ENCODE data around the gene MAD2L1.

Gene MAD2L1

DNA sequence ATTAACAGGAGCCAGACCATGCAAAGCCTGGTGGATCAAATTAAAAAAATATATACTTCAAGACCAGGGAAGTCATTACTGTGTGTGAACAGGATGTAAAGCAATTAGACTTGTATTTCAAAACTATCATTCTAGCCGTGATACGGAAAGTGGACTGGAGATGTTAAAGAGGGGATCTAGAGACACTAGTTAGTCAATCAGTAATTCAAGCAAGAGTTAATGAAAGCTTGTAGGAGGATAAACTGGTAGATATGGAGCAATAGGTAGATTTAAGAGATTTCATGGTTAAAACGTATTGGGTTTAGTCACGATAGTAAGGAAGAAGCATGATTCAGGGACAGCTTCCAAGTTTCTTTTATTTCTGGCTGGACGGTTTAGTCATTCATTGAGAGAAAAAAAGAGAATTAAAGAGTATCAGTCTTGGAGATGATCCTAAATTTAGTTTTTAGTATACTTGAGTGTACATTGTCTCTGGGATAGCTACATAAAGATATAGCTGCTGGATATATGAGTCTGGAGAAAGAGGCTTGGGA lies 3.9 kb downstream of the MAD2L1 start:
- peaks cover 80% of the 10 kb centered on the region for H3K79me2 ChIP-seq (ENCODE audit: low read length)
- peaks cover 8% of the 10 kb centered on the region for H3K4me1 ChIP-seq (ENCODE audit: low read length)
- no peak overlapping the region for H3K4me3 ChIP-seq (ENCODE audit: low read length)
- H3K9me2 ChIP-seq (replicated peaks; ENCODE audit: insufficient read depth, low read length), result no peaks in the 10 kb centered on the region
- H3K36me3 ChIP-seq (replicated peaks; ENCODE audit: insufficient read depth, low read length), result peaks cover 14% of the 10 kb centered on the region
- peaks cover 22% of the 10 kb centered on the region for H3F3A ChIP-seq (ENCODE audit: insufficient read depth, low read length)
- H3K9ac ChIP-seq (ENCODE audit: low read length), result no peak overlapping the region
- H4K20me1 ChIP-seq (ENCODE audit: insufficient read depth, low read length), result no peaks in the 10 kb centered on the region
- DNase-seq, result no peak
- H3K9me3 ChIP-seq (replicated peaks; ENCODE audit: insufficient read depth, low read length), result no peaks in the 10 kb centered on the region
- H3K27ac ChIP-seq (ENCODE audit: low read length), result no peak overlapping the region
- no peak for TF ChIP-seq EZH2 (optimal IDR thresholded peaks at IDR 0.05; ENCODE audit: low read depth, low read length)
- TF ChIP-seq EZH2phosphoT487 (IDR thresholded peaks at IDR 0.05; ENCODE audit: low read length), result no peak
- TF ChIP-seq, protein P1, sequence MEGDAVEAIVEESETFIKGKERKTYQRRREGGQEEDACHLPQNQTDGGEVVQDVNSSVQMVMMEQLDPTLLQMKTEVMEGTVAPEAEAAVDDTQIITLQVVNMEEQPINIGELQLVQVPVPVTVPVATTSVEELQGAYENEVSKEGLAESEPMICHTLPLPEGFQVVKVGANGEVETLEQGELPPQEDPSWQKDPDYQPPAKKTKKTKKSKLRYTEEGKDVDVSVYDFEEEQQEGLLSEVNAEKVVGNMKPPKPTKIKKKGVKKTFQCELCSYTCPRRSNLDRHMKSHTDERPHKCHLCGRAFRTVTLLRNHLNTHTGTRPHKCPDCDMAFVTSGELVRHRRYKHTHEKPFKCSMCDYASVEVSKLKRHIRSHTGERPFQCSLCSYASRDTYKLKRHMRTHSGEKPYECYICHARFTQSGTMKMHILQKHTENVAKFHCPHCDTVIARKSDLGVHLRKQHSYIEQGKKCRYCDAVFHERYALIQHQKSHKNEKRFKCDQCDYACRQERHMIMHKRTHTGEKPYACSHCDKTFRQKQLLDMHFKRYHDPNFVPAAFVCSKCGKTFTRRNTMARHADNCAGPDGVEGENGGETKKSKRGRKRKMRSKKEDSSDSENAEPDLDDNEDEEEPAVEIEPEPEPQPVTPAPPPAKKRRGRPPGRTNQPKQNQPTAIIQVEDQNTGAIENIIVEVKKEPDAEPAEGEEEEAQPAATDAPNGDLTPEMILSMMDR (IDR thresholded peaks at IDR 0.05; ENCODE audit: low read length), result no peak
- H3K27me3 ChIP-seq (replicated peaks; ENCODE audit: insufficient read depth, low read length), result no peaks in the 10 kb centered on the region
- H2AFZ ChIP-seq (ENCODE audit: low read length), result no peak overlapping the region
- H3K4me2 ChIP-seq (ENCODE audit: low read depth, low read length), result no peak overlapping the region

DNA sequence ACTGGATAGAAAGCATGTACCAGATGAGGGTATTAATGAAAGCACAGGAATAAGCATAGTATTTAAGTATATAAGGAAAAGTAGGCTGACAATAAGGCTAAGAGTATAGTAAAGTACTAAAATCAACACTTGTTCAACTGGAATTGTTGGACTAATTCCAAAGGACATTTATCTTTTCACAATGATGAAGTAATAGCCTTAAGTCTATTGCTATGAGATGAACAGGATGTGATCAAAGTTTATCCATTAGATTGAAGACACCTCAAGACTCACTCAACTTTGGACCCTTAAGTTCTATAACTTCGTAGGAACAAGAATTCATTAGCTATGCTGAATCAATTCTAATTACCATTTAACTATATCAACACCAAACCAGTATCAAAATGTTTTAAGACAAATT lies 7.6 kb downstream of the MAD2L1 start:
- Histone ChIP-seq H3K9me2 (replicated peaks; ENCODE audit: insufficient read depth, low read length) (no peaks in the 10 kb centered on the region), H3K4me2 (ENCODE audit: low read depth, low read length) (no peak overlapping the region), H4K20me1 (ENCODE audit: insufficient read depth, low read length) (no peaks in the 10 kb centered on the region; the same call in 1 of the 2 replicates), H3K27me3 (replicated peaks; ENCODE audit: insufficient read depth, low read length) (no peaks in the 10 kb centered on the region), H3F3A (ENCODE audit: insufficient read depth, low read length) (no peaks in the 10 kb centered on the region), H3K4me3 (ENCODE audit: low read length) (no peak overlapping the region), H3K79me2 (ENCODE audit: low read length) (peaks cover 59% of the 10 kb centered on the region), H3K4me1 (ENCODE audit: low read length) (peaks cover 1% of the 10 kb centered on the region), H3K9me3 (replicated peaks; ENCODE audit: insufficient read depth, low read length) (no peaks in the 10 kb centered on the region), H3K27ac (ENCODE audit: low read length) (no peak overlapping the region), H2AFZ (ENCODE audit: low read length) (no peak overlapping the region), H3K9ac (ENCODE audit: low read length) (no peak overlapping the region), H3K36me3 (replicated peaks; ENCODE audit: insufficient read depth, low read length) (peaks cover 14% of the 10 kb centered on the region)
- no peak for DNase-seq
- TF ChIP-seq EZH2phosphoT487 (IDR thresholded peaks at IDR 0.05; ENCODE audit: low read length), result no peak
- no peak for TF ChIP-seq EZH2 (optimal IDR thresholded peaks at IDR 0.05; ENCODE audit: low read depth, low read length)

DNA sequence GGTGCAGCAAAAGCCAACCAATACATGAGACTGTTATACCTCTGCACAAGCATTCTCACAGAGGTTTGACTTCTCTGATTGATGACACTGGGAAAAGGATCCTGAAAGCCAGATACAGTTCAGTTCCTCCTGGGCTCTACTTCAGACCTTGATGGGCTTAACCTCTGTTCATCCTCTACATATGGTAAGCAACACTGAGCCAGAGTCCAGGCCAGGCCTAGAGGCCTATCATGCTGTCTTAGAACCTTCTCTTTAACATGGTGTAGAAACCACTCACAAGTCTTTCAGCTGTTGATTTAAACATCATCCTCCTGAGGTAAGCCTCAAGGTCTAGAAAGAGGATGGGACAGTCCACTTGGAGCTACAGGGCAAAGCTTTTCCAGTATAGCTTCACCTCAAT lies 9.2 kb downstream of the MAD2L1 start:
- Histone ChIP-seq H4K20me1 (ENCODE audit: insufficient read depth, low read length) (no peaks in the 10 kb centered on the region; the same call in 1 of the 2 replicates), H3K9me3 (replicated peaks; ENCODE audit: insufficient read depth, low read length) (no peaks in the 10 kb centered on the region), H3K36me3 (replicated peaks; ENCODE audit: insufficient read depth, low read length) (peaks cover 8% of the 10 kb centered on the region; the same call in 1 of the 2 replicates), H3K4me3 (ENCODE audit: low read length) (no peak overlapping the region), H3K27ac (ENCODE audit: low read length) (no peak overlapping the region), H3K9me2 (replicated peaks; ENCODE audit: insufficient read depth, low read length) (no peaks in the 10 kb centered on the region), H3K79me2 (ENCODE audit: low read length) (peaks cover 42% of the 10 kb centered on the region), H3K9ac (ENCODE audit: low read length) (no peak overlapping the region), H3K27me3 (replicated peaks; ENCODE audit: insufficient read depth, low read length) (no peaks in the 10 kb centered on the region), H3F3A (ENCODE audit: insufficient read depth, low read length) (no peaks in the 10 kb centered on the region), H2AFZ (ENCODE audit: low read length) (no peak overlapping the region), H3K4me2 (ENCODE audit: low read depth, low read length) (no peak overlapping the region), H3K4me1 (ENCODE audit: low read length) (no peaks in the 10 kb centered on the region)
- TF ChIP-seq, protein P1 (IDR thresholded peaks at IDR 0.05; ENCODE audit: low read length), result no peak
- TF ChIP-seq EZH2 (optimal IDR thresholded peaks at IDR 0.05; ENCODE audit: low read depth, low read length), result no peak
- TF ChIP-seq EZH2phosphoT487 (IDR thresholded peaks at IDR 0.05; ENCODE audit: low read length), result no peak
- no peak for DNase-seq

DNA sequence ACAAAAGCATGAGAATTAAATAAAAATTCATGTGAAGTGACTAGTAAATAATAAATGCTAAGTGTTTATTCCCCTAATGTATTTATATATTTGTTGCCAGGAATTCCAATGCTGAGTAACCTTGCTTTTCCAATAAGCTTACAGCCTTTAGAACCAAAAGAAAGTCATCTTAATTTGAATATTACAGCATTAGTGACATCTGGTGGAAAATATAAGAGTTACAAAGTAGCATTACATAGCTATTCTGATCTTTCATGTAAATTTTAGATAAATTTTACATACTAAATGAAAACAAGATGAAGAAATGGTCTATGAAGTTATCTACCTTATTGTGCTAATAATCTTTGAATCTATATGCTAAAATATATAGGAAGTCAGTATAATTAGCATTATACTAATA lies 10.4 kb downstream of the MAD2L1 start:
- no peaks in the 10 kb centered on the region for H3K27me3 ChIP-seq (replicated peaks; ENCODE audit: insufficient read depth, low read length)
- peaks cover 32% of the 10 kb centered on the region for H3K79me2 ChIP-seq (ENCODE audit: low read length)
- H3K27ac ChIP-seq (ENCODE audit: low read length), result no peak overlapping the region
- TF ChIP-seq, protein P1 (IDR thresholded peaks at IDR 0.05; ENCODE audit: low read length), result peak; percentile 38
- TF ChIP-seq EZH2phosphoT487 (IDR thresholded peaks at IDR 0.05; ENCODE audit: low read length), result no peak
- no peak for TF ChIP-seq EZH2 (optimal IDR thresholded peaks at IDR 0.05; ENCODE audit: low read depth, low read length)
- H3K36me3 ChIP-seq (replicated peaks; ENCODE audit: insufficient read depth, low read length), result peaks cover 8% of the 10 kb centered on the region; the same call in 1 of the 2 replicates
- H3K9me3 ChIP-seq (replicated peaks; ENCODE audit: insufficient read depth, low read length), result no peaks in the 10 kb centered on the region
- peak; percentile 28 for DNase-seq
- H4K20me1 ChIP-seq (ENCODE audit: insufficient read depth, low read length), result no peaks in the 10 kb centered on the region; the same call in 1 of the 2 replicates
- H2AFZ ChIP-seq (ENCODE audit: low read length), result no peak overlapping the region
- H3K9me2 ChIP-seq (replicated peaks; ENCODE audit: insufficient read depth, low read length), result no peaks in the 10 kb centered on the region
- no peak overlapping the region for H3K4me3 ChIP-seq (ENCODE audit: low read length)
- H3K4me1 ChIP-seq (ENCODE audit: low read length), result no peaks in the 10 kb centered on the region
- no peaks in the 10 kb centered on the region; the same call in 1 of the 2 replicates for H3F3A ChIP-seq (ENCODE audit: insufficient read depth, low read length)
- no peak overlapping the region for H3K9ac ChIP-seq (ENCODE audit: low read length)
- H3K4me2 ChIP-seq (ENCODE audit: low read depth, low read length), result no peak overlapping the region

Measured in MM.1S (cell line).